Kidney epithelial cell (primary cell): ENCODE results near the gene DEGS2. TPM values are rescaled to one million over a fixed set of nuclear protein-coding genes. Genes with fewer than 3 reads are reported as not detected.

Experiments used
- DNase-seq: peaks from one replicate; pipeline ENCODE4 v3.0.0-alpha.2; 2010; ENCODE audit warnings: low read depth
- H3K27me3 ChIP-seq: 2 replicates; pipeline ENCODE4 v1.6.0; 2011; ENCODE audit warnings: low read length; ENCODE audit not compliant: control insufficient read depth, insufficient read depth
- H3K36me3 ChIP-seq: 2 replicates; pipeline ENCODE4 v1.5.1; 2011; ENCODE audit warnings: low read length; ENCODE audit not compliant: control insufficient read depth, insufficient read depth
- H3K4me3 ChIP-seq: 2 replicates; pipeline ENCODE4 v1.5.1; 2011; ENCODE audit warnings: low read depth, mild to moderate bottlenecking, control low read depth, low read length
- total RNA-seq: library from RNA; depleted of rRNA; stranded (reverse); fragments of >200 nt; gene quantifications from 2 replicates; pipeline ENCODE4 v1.2.3, GENCODE V29; 2015
- TF ChIP-seq, protein P1 (sequence below): IDR thresholded peaks from 2 replicates; pipeline ENCODE4 v1.5.1; 2011; ENCODE audit warnings: mild to moderate bottlenecking, moderate library complexity, low read length, control low read depth, inconsistent platforms; ENCODE audit not compliant: insufficient read depth, poor library complexity, severe bottlenecking

The DEGS2 gene
- total RNA-seq, 1 donor from 2014 or later = 0.75 TPM

DNA sequence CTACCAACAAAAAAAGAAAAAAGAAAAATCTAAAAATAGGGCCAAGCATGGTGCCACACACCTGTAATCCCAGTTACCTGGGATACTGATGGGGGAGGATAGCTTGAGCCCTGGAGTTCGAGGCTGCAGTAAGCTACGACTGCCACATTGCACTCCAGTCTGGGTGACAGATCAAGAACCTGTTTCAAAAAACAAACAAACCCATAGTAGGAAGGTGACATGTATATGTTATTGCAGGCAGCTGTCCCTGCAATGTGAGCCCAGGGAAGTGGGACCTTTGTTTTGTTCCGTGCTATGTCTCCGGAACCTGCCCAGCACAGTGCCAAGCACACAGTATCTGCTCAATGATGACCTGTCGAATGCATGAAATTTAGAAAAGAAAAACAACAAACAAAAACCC, 42.3 kb upstream of the DEGS2 start:
- no peak for DNase-seq
- Histone ChIP-seq H3K36me3 (no peaks in the 10 kb centered on the region), H3K4me3 (no peak overlapping the region), H3K27me3 (no peaks in the 10 kb centered on the region)
- TF ChIP-seq, protein P1, sequence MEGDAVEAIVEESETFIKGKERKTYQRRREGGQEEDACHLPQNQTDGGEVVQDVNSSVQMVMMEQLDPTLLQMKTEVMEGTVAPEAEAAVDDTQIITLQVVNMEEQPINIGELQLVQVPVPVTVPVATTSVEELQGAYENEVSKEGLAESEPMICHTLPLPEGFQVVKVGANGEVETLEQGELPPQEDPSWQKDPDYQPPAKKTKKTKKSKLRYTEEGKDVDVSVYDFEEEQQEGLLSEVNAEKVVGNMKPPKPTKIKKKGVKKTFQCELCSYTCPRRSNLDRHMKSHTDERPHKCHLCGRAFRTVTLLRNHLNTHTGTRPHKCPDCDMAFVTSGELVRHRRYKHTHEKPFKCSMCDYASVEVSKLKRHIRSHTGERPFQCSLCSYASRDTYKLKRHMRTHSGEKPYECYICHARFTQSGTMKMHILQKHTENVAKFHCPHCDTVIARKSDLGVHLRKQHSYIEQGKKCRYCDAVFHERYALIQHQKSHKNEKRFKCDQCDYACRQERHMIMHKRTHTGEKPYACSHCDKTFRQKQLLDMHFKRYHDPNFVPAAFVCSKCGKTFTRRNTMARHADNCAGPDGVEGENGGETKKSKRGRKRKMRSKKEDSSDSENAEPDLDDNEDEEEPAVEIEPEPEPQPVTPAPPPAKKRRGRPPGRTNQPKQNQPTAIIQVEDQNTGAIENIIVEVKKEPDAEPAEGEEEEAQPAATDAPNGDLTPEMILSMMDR = no peak

DNA sequence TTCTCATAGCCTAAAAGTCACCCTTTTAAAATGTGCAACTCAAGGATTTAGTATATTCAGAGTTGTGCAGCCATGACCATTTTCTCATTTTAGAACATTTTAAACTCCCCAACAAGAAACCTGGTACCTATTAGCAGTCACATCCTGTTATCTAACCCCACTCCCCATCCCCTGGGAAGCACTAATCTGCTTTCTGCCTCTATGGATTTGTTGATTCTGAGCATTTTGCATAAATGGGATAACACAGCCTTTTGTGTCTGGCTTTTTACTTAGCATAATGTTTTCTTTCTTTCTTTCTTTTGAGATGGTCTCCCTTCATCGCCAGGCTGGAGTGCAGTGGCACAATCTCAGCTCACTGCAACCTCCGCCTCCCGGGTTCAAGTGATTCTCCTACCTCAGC, 40.9 kb upstream of the DEGS2 start:
- TF ChIP-seq, protein P1 = no peak
- DNase-seq = no peak
- no peaks in the 10 kb centered on the region for H3K36me3 ChIP-seq
- no peak overlapping the region for H3K4me3 ChIP-seq
- H3K27me3 ChIP-seq = no peaks in the 10 kb centered on the region

DNA sequence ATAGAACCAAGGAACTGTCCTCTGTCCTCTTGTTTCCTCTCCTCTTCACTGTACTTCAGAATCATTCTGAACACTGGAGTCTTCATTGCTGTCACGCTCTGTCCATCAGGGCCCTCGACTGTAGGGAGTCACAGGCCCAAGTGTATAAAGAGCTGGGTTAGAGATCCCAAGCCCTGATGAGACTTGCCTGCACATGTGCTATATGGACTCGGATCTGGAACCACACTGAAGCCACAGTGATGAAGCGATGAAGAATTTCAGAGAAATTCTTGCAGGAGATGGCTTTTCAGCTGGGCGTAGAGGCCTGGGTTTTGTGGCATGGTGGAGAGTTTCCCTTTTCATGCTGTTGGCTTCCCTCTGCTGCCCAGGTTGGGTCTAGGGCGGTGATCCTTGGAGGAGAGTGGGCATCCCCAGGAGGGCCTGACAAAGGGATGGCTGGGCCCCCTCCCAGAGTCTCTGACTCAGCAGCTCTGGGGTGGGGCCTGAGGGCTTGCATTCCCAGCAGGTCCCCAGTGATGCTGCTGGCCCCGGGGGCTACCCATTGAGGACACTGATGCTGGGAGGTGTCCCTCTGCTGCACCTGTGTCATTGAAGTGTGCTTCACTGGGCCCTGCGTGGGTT, 39.9 kb upstream of the DEGS2 start:
- no peaks in the 10 kb centered on the region for H3K36me3 ChIP-seq
- no peak for DNase-seq

DNA sequence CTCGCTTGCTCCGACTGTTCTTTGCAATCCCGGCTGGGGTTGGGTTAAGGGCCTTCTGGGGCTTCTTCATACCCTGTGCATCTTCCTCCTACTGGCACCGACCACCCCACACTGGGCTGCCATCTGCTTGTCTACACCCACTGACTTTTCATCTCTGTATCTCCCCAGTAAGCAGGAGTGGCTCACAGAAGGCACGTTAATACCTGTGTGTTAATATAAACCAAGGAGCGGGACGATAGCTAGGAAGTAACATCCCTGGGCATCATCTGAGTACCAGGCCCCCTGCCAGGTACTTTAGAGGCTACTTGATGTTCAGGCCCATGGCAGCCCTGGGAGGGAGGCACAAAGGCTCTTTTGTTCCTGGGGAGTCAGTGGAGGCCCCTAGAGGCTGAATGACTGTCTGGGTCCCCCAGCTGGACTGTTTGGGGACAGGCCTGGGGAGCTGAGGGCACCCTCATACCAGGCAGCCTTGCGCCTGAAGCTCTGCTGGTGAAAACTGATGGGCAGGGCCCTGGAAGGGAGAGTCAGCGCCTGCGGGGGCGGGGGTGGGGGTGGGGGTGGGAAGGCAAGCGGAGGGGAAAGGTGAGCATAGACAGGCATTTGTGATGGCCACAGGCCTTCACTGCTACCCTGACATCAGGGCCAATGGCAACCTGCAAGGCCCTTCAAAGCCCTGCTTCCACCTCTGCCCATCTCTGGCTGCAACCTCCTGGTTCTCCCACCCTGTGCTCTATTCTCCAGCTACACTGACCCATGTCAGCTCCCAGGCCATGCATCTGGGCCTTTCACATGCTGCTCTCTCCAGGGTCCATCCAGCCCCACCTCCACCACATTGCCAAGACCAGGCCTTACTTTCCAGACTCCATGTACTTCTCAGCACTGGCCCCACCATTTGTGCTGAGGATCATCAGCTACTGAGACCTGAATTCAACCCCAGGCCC, 34.2 kb upstream of the DEGS2 start:
- H3K27me3 ChIP-seq = no peaks in the 10 kb centered on the region
- peak overlapping the region; percentile 19 for H3K4me3 ChIP-seq
- TF ChIP-seq, protein P1 = no peak
- no peak for DNase-seq
- H3K36me3 ChIP-seq = no peaks in the 10 kb centered on the region

More for the DNA sequence above, 39.9 kb upstream of the DEGS2 start:
- H3K27me3 ChIP-seq = no peaks in the 10 kb centered on the region
- H3K4me3 ChIP-seq = no peak overlapping the region
- TF ChIP-seq, protein P1 = no peak

DNA sequence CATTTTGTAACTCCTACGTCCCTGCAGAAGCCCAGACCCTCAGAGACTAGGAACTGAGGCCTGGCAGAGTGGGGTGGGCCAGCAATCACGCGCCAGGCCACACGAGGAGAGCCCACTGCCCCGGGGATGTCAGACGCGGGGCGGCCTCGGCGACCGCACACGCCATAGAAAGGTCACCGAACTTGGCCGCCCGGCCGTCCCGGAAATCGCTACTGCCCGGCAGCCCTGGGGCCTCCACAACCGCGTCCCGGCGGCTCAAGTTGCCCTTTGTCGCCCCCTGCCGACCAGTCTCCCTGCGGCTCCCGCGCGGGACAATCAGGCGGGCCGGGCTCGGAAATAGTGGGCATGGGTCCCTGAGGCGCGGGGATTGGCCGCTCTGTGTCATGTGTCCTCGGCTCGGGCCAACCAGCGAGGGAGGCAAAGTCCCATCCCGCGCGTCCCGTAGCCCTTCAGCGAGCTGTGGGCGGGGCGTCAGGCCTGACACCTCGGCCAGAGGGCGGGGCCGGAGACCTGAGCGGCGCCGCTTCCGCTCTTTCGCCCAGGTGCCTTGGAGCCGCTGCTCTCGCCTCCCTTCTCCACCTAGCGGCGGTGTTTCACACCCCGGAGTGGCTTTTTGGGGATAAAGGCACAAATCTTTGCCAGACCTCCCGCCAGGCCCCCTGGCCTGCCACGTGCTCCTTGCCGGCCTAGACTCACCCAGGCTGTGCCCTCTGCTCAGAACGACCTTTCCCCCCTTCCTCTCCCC, 33.4 kb upstream of the DEGS2 start:
- TF ChIP-seq, protein P1 = peak; percentile 82

More for the DNA sequence above, 33.4 kb upstream of the DEGS2 start:
- no peaks in the 10 kb centered on the region for H3K36me3 ChIP-seq
- peak; percentile 82 for DNase-seq
- H3K4me3 ChIP-seq = peak overlapping the region; percentile 33
- H3K27me3 ChIP-seq = no peaks in the 10 kb centered on the region
